Trophoblast cell (in vitro differentiated cells and primary cell): ENCODE results near the gene PGD.
"Not testable (repeated sequence)": the region's sequence is repeated elsewhere in the genome, so short reads cannot be mapped to it uniquely, and the experiment has no call there.

ENCODE experiments used
- DNase-seq, 2 donors: peaks; one replicate each; pipeline ENCODE4 v3.0.0-alpha.2; 2016
- H2AFZ ChIP-seq: 2 replicates; pipeline ENCODE4 v1.6.1; 2013; ENCODE audit warnings: low read length, moderate library complexity, mild to moderate bottlenecking; ENCODE audit not compliant: insufficient read depth, poor library complexity
- H2AK5ac ChIP-seq: 2 replicates; pipeline ENCODE4 v1.6.1; 2013; ENCODE audit warnings: mild to moderate bottlenecking, low read length
- H2BK120ac ChIP-seq: 2 replicates; pipeline ENCODE4 v1.6.1; 2013; ENCODE audit warnings: low read length, mild to moderate bottlenecking, moderate library complexity; ENCODE audit not compliant: insufficient read depth, poor library complexity
- H2BK12ac ChIP-seq: 2 replicates; pipeline ENCODE4 v1.6.1; 2013; ENCODE audit warnings: mild to moderate bottlenecking, low read length, moderate library complexity
- H2BK5ac ChIP-seq: 2 replicates; pipeline ENCODE4 v1.6.1; 2013; ENCODE audit warnings: low read length, low read depth, moderate library complexity, mild to moderate bottlenecking; ENCODE audit not compliant: poor library complexity
- H3K14ac ChIP-seq: 2 replicates; pipeline ENCODE4 v1.6.1; 2013; ENCODE audit warnings: mild to moderate bottlenecking, low read length
- H3K18ac ChIP-seq: 2 replicates; pipeline ENCODE4 v1.6.1; 2013; ENCODE audit warnings: mild to moderate bottlenecking, low read length
- H3K23ac ChIP-seq: 2 replicates; pipeline ENCODE4 v1.6.1; 2013; ENCODE audit warnings: low read length
- H3K27ac ChIP-seq: 2 replicates; pipeline ENCODE4 v1.5.1; 2013; ENCODE audit warnings: low read depth, mild to moderate bottlenecking, inconsistent platforms, low read length, moderate library complexity
- H3K27me3 ChIP-seq: 2 replicates; pipeline ENCODE4 v1.6.1; 2013; ENCODE audit warnings: inconsistent platforms, mild to moderate bottlenecking, low read length, moderate library complexity; ENCODE audit not compliant: insufficient read depth
- H3K36me3 ChIP-seq, 2 experiments: 1 replicate in 1 of 2; 2 replicates in 1 of 2; pipeline ENCODE4 v1.6.1; 2013; ENCODE audit warnings: low read length in 2 of 2, mild to moderate bottlenecking in 2 of 2, moderate library complexity in 1 of 2; ENCODE audit not compliant: insufficient read depth in 2 of 2, control insufficient read depth in 1 of 2
- H3K4ac ChIP-seq: 2 replicates; pipeline ENCODE4 v1.6.1; 2013; ENCODE audit warnings: low read depth, mild to moderate bottlenecking, low read length, moderate library complexity
- H3K4me1 ChIP-seq, 2 experiments: 1 replicate in 1 of 2; 2 replicates in 1 of 2; pipeline ENCODE4 v1.6.1; 2013; ENCODE audit warnings: low read length in 2 of 2, mild to moderate bottlenecking in 2 of 2, moderate library complexity in 1 of 2; ENCODE audit not compliant: insufficient read depth in 2 of 2, control insufficient read depth in 1 of 2
- H3K4me2 ChIP-seq: 2 replicates; pipeline ENCODE4 v1.6.1; 2013; ENCODE audit warnings: inconsistent platforms, mild to moderate bottlenecking, low read length, moderate library complexity
- H3K4me3 ChIP-seq: 2 replicates; pipeline ENCODE4 v1.5.1; 2013; ENCODE audit warnings: mild to moderate bottlenecking, low read depth, low read length, inconsistent platforms
- H3K79me1 ChIP-seq: one replicate; pipeline ENCODE4 v1.6.1; 2013; ENCODE audit warnings: low read length
- H3K79me2 ChIP-seq: 2 replicates; pipeline ENCODE4 v1.6.1; 2013; ENCODE audit warnings: low read length, mild to moderate bottlenecking; ENCODE audit not compliant: control insufficient read depth, insufficient read depth, poor library complexity
- H3K9ac ChIP-seq: 2 replicates; pipeline ENCODE4 v1.6.1; 2013; ENCODE audit warnings: mild to moderate bottlenecking, low read length
- H3K9me3 ChIP-seq: 2 replicates; pipeline ENCODE4 v1.6.1; 2013; ENCODE audit warnings: low read depth, mild to moderate bottlenecking, control low read depth, inconsistent platforms, low read length; ENCODE audit not compliant: insufficient read depth
- H4K12ac ChIP-seq: 2 replicates; pipeline ENCODE4 v1.6.1; 2013; ENCODE audit warnings: low read depth, mild to moderate bottlenecking, low read length, moderate library complexity
- H4K8ac ChIP-seq: 2 replicates; pipeline ENCODE4 v1.6.1; 2013; ENCODE audit warnings: low read depth, mild to moderate bottlenecking, low read length, moderate library complexity
- H4K91ac ChIP-seq: one replicate; pipeline ENCODE4 v1.6.1; 2013; ENCODE audit warnings: low read depth, mild to moderate bottlenecking, low read length, moderate library complexity
- WGBS: extraction: QIAGEN DNeasy Blood & Tissue Kit; methylation state at CpG from one replicate; pipeline ENCODE4 v1.1.7; 2013; ENCODE audit warnings: missing lambda C conversion rate; ENCODE audit not compliant: insufficient read length, insufficient coverage; ENCODE audit errors: extremely low coverage; 5-methylcytosine and 5-hydroxymethylcytosine counted together

Gene PGD

DNA sequence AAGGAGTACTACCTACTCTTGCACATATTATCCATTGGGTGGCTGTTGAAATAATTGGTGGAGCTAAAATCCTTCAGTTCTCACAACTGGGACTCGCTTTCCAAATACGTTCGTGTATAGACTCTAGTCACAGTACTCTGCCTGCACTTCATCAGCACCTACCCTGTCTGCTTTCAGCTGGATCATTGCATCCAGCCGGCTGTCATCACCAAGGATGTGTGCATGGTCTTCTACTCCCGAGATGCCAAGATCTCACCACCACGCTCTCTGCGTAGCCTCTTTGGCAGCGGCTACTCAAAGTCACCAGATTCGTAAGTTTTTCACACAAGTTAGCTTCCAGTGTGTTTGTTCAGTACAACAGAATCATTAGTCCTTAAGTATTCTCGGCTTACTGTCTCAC is 37.3 kb upstream of the PGD start:
- Histone ChIP-seq H2BK5ac (no peak overlapping the region), H2AK5ac (no peak overlapping the region), H3K36me3 (peaks cover 22 to 27% of the 10 kb centered on the region in 2 experiments), H3K79me2 (no peaks in the 10 kb centered on the region), H2AFZ (no peak overlapping the region), H3K79me1 (no peaks in the 10 kb centered on the region), H3K18ac (no peak overlapping the region), H3K4me1 (no peaks in the 10 kb centered on the region), H3K4me2 (no peak overlapping the region), H4K8ac (no peak overlapping the region), H3K14ac (no peak overlapping the region), H4K91ac (no peak overlapping the region), H4K12ac (no peak overlapping the region), H2BK120ac (no peak overlapping the region), H3K27ac (no peak overlapping the region), H3K4me3 (no peak overlapping the region), H3K4ac (no peak overlapping the region), H3K9me3 (no peaks in the 10 kb centered on the region), H3K23ac (no peak overlapping the region), H3K9ac (no peak overlapping the region), H3K27me3 (no peaks in the 10 kb centered on the region), H2BK12ac (no peak overlapping the region)
- WGBS, result no CpG with 5 or more reads among the region's 10 CpGs
- no peak for DNase-seq

DNA sequence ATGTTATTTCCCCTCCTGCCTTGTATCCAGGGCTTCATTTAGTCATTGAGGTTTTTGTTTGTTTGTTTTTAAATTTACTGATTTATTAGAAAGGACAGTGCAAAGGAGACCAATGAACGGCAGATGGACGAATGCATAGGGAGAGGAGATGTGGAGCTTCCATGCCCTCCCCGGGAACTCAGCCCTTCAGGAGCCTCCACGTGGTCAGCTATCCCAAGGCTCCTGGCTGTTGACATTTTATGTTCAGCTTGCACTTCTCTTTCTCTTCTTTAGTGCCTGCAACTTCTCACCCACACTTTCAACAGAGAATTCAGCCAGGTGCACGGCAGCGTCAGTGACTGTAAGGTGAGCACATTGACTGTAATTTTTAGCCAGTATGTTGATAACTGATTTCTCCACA is 30.7 kb upstream of the PGD start:
- Histone ChIP-seq H2AFZ (no peak overlapping the region), H2BK5ac (no peak overlapping the region), H3K79me1 (no peaks in the 10 kb centered on the region), H3K9me3 (no peaks in the 10 kb centered on the region), H3K9ac (no peak overlapping the region), H3K14ac (no peak overlapping the region), H3K79me2 (no peaks in the 10 kb centered on the region), H3K27ac (no peak overlapping the region), H3K4ac (no peak overlapping the region), H3K18ac (no peak overlapping the region), H3K4me3 (no peak overlapping the region), H3K36me3 (peaks cover 34 to 39% of the 10 kb centered on the region in 2 experiments), H2BK120ac (no peak overlapping the region), H2AK5ac (no peak overlapping the region), H3K27me3 (no peaks in the 10 kb centered on the region), H3K23ac (no peak overlapping the region), H4K12ac (no peak overlapping the region), H4K8ac (no peak overlapping the region), H3K4me2 (no peak overlapping the region), H2BK12ac (no peak overlapping the region), H3K4me1 (no peaks in the 10 kb centered on the region), H4K91ac (no peak overlapping the region)
- DNase-seq, result peak in 1 of 2 donors; percentile 47
- WGBS, result no CpG with 5 or more reads among the region's 6 CpGs

DNA sequence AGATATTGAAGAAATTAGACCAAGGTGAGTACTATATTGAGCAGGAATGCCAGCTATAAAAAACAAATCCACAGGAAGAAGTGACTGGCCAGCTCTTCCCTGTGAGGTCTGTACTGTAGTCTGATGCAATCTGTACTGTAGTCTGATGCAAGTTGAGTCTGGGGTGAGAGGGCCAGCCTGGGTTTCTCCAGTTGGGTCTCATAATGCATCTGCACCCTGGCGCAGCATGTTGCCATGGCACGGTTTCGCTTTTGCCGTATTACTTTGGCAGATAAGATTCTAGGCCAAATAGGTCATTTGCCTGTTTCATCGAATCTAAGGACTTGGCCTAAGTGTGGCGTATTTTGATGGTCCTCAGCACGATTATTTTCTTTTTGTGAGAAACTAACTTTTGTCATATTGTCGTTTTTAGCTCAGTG is 24.4 kb upstream of the PGD start:
- H3K9ac ChIP-seq, result no peak overlapping the region
- H3K4me2 ChIP-seq, result no peak overlapping the region
- H3K18ac ChIP-seq, result no peak overlapping the region
- H2BK12ac ChIP-seq, result no peak overlapping the region
- H4K12ac ChIP-seq, result no peak overlapping the region
- H3K79me2 ChIP-seq, result no peaks in the 10 kb centered on the region
- WGBS, result no CpG with 5 or more reads among the region's 8 CpGs
- no peak overlapping the region for H4K8ac ChIP-seq
- no peak overlapping the region for H2BK5ac ChIP-seq
- DNase-seq, result no peak
- no peaks in the 10 kb centered on the region for H3K27me3 ChIP-seq
- H2AFZ ChIP-seq, result no peak overlapping the region
- H4K91ac ChIP-seq, result no peak overlapping the region
- no peak overlapping the region for H3K4ac ChIP-seq
- no peak overlapping the region for H3K14ac ChIP-seq
- H3K79me1 ChIP-seq, result no peaks in the 10 kb centered on the region
- H3K4me3 ChIP-seq, result no peak overlapping the region
- no peak overlapping the region for H3K27ac ChIP-seq
- no peak overlapping the region for H3K23ac ChIP-seq
- H3K36me3 ChIP-seq, result peaks cover 26 to 49% of the 10 kb centered on the region in 2 experiments
- H2BK120ac ChIP-seq, result no peak overlapping the region
- no peak overlapping the region for H2AK5ac ChIP-seq
- peaks cover 3 to 4% of the 10 kb centered on the region in 2 experiments for H3K4me1 ChIP-seq
- no peaks in the 10 kb centered on the region for H3K9me3 ChIP-seq

DNA sequence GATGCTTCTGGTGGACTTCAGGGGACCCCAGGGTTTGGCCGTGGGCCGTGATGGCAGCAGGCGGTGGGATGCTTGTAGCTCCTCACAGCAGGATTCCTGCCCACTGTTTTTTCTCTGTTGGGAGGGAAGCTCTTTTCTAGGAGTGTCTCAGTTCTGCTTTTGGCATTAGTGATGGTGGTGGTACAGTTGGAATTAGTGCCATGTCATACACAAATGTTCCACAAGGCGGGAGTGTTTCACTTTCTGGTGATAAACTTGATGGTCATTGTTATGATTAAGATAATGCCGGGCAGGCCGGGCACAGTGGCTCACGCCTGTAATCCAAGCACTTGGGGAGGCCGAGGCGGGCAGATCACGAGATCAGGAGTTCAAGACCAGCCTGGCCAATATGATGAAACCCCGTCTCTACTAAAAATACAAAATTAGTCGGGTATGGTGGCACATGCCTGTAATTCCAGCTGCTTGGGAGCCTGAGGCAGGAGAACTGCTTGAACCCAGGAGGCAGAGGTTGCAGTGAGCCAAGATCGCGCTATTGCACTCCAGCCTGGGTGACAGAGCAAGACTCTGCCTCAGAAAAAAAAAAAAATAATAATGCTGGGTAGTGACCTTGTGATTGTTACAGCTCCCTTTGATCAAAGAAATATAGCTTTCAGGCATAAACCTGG is 21.4 kb upstream of the PGD start:
- not testable (repeated sequence) for H2AFZ ChIP-seq, H4K91ac ChIP-seq, H3K27ac ChIP-seq, H3K18ac ChIP-seq, H3K27me3 ChIP-seq, H3K4me3 ChIP-seq, H3K79me1 ChIP-seq, H4K12ac ChIP-seq, H2AK5ac ChIP-seq, H2BK12ac ChIP-seq, H2BK5ac ChIP-seq, H3K23ac ChIP-seq, H3K79me2 ChIP-seq, H3K4me1 ChIP-seq, H3K4me2 ChIP-seq, H3K9me3 ChIP-seq, H3K4ac ChIP-seq, H2BK120ac ChIP-seq, H4K8ac ChIP-seq, H3K9ac ChIP-seq, H3K14ac ChIP-seq
- H3K36me3 ChIP-seq, result peaks cover 23 to 37% of the 10 kb centered on the region in 2 experiments
- peak; percentile 77 to 92 for DNase-seq
- no CpG with 5 or more reads among the region's 14 CpGs for WGBS
